Mammary epithelial cell (primary cell): ENCODE measurements around the gene WIF1.

Experiments used
- EZH2 ChIP-seq: IDR thresholded peaks from 2 replicates; pipeline ENCODE4 v1.6.1; 2012; ENCODE audit warnings: low read length, inconsistent platforms, borderline replicate concordance
- TF ChIP-seq, protein P1 (sequence below), 2 donors: IDR thresholded peaks in 1 of 2; conservative IDR thresholded peaks in 1 of 2; 2 replicates each; pipeline ENCODE4 v1.5.1; 2011 to 2012; ENCODE audit warnings: inconsistent platforms in 2 of 2, low read length in 2 of 2, mild to moderate bottlenecking in 2 of 2, control low read depth in 1 of 2, low read depth in 1 of 2; ENCODE audit not compliant: insufficient read depth in 1 of 2; ENCODE audit errors: extremely low read depth in 1 of 2

DNA sequence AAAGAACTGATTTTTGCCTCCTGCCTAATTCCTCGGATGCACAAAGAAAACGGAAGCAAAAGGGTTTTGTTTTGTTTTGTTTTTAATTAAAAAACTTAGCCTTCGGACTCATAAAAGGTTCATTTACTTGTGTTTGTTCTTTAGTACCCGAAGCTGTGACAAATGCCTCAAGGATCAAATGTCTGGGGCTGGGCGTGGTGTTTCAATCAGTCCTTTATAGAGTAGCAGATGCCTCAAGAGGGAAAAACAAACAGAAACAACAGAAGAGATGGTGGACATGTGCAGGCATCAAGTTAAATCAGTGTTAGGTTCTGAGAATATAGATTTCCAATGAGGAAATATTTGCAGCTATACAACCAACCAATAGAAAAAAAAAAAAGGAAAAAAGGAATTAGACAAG, 1.6 kb upstream of the WIF1 start:
- TF ChIP-seq, protein P1, sequence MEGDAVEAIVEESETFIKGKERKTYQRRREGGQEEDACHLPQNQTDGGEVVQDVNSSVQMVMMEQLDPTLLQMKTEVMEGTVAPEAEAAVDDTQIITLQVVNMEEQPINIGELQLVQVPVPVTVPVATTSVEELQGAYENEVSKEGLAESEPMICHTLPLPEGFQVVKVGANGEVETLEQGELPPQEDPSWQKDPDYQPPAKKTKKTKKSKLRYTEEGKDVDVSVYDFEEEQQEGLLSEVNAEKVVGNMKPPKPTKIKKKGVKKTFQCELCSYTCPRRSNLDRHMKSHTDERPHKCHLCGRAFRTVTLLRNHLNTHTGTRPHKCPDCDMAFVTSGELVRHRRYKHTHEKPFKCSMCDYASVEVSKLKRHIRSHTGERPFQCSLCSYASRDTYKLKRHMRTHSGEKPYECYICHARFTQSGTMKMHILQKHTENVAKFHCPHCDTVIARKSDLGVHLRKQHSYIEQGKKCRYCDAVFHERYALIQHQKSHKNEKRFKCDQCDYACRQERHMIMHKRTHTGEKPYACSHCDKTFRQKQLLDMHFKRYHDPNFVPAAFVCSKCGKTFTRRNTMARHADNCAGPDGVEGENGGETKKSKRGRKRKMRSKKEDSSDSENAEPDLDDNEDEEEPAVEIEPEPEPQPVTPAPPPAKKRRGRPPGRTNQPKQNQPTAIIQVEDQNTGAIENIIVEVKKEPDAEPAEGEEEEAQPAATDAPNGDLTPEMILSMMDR (conservative IDR thresholded peaks at IDR 0.05 in 1 of 2, IDR thresholded peaks at IDR 0.05 in 1 of 2; ENCODE audit: extremely low read depth in 1 of 2, insufficient read depth in 1 of 2, low read depth in 1 of 2, low read length in 2 of 2): no peak
- no peak for TF ChIP-seq EZH2
